ENCODE results near the gene YY1. TPM values are rescaled to one million over a fixed set of nuclear protein-coding genes. Genes with fewer than 3 reads are reported as not detected.
"Not testable (repeated sequence)": the region's sequence is repeated elsewhere in the genome, so short reads cannot be mapped to it uniquely, and the experiment has no call there.

YY1 gene
- total and polyA plus RNA-seq, 2 of the 8 experiments (the other 6 are each of a cell fraction or from before 2014, with no cell fraction given): 26.4 to 106 TPM

DNA sequence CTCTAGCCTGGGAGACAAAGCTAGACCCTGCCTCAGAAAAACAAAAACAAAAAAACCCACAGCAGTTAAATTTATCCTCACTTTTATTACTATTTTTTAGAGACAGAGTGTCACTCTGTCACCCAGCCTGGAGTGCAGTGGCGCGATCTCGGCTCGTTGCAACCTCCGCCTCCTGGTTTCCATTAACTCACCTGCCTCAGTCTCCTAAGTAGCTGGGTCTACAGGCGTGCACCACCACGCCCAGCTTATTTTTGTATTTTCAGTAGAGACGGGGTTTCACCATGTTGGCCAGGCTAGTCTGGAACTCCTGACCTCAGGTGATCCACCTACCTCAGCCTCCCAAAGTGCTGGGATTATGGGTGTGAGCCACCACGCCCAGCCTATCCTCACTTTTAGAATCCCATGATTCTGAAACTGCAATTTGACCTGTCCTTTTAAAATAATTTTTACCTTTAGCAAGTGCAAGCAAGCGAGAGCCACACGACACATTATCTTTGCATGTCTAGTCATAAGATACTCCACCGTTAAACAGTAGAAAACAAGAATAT, 2.6 kb upstream of the YY1 start:
- POLR2A ChIA-PET (ENCODE audit: partially characterized antibody): interaction anchor here (0.9 to 7.4 kb wide), 8 partner anchors 10 to 89 kb away, joined by 3 to 90 read pairs (median 4); no protein-coding TSS in a partner anchor
- H3K9ac ChIP-seq (replicated peaks in 1 of 4; ENCODE audit: extremely low read depth in 1 of 4, low read depth in 3 of 4, low read length in 3 of 4); H2AK5ac ChIP-seq (ENCODE audit: low read depth, low read length); H3K23me2 ChIP-seq (ENCODE audit: low read depth, low read length); H2BK15ac ChIP-seq (ENCODE audit: low read length); H4K5ac ChIP-seq (ENCODE audit: insufficient read length, low read depth, low read length); H3K56ac ChIP-seq (replicated peaks; ENCODE audit: insufficient read length, low read depth, low read length); H3K27ac ChIP-seq (ENCODE audit: low read depth, low read length); H3K18ac ChIP-seq (ENCODE audit: extremely low read depth, low read length); H3K23ac ChIP-seq (ENCODE audit: insufficient read length); H2BK12ac ChIP-seq (ENCODE audit: low read depth, low read length); H3K36me3 ChIP-seq (ENCODE audit: control insufficient read depth in 2 of 4, insufficient read depth in 4 of 4, low read length in 3 of 4); H3K14ac ChIP-seq (ENCODE audit: insufficient read length); H3K4ac ChIP-seq (replicated peaks; ENCODE audit: insufficient read length, low read depth, low read length); H4K8ac ChIP-seq (ENCODE audit: extremely low read depth, insufficient read depth, low read length); H3K9me3 ChIP-seq (ENCODE audit: insufficient read depth in 2 of 2, low read depth in 1 of 2, low read length in 1 of 2); FAIRE-seq; DNase-seq (ENCODE audit: low read depth in 1 of 2, low spot score in 2 of 2); H3K27me3 ChIP-seq (replicated peaks in 1 of 4; ENCODE audit: control insufficient read depth in 3 of 4, extremely low read depth in 1 of 4, insufficient read depth in 3 of 4, low read length in 3 of 4); H2BK20ac ChIP-seq (ENCODE audit: low read length); H2BK120ac ChIP-seq (replicated peaks; ENCODE audit: low read depth, low read length); H4K91ac ChIP-seq (replicated peaks; ENCODE audit: insufficient read length, low read length); H2BK5ac ChIP-seq (ENCODE audit: low read depth, low read length); H3K79me1 ChIP-seq (ENCODE audit: low read depth, low read length); H2AFZ ChIP-seq (ENCODE audit: low read length): not testable (repeated sequence)
- 94% methylated on average over 12 of the region's 12 CpGs; no CpG with 5 or more reads in 1 of the 2 experiments for WGBS, 2 experiments (ENCODE audit: extremely low coverage in 1 of 2, insufficient coverage in 1 of 2, insufficient read length in 1 of 2, insufficient replicate concordance in 2 of 2, low coverage in 1 of 2, low lambda C conversion rate in 2 of 2, missing lambda C conversion rate in 1 of 2)
- Histone ChIP-seq H3K4me3 (ENCODE audit: extremely low read depth in 1 of 4, insufficient read depth in 2 of 4, low read depth in 3 of 4, low read length in 4 of 4) (peak overlapping the region in 2 of 4 experiments; percentile 98 to 100; a peak in 4 of 8 replicates), H3K79me2 (ENCODE audit: control insufficient read depth in 1 of 2, insufficient read depth in 2 of 2, low read length in 2 of 2) (peaks cover 51 to 84% of the 10 kb centered on the region in 2 experiments), H3K4me2 (ENCODE audit: insufficient read depth in 1 of 2, low read depth in 2 of 2, low read length in 2 of 2) (peak overlapping the region; percentile 68 to 71; a peak in 3 of 4 replicates), H3K4me1 (replicated peaks in 1 of 4; ENCODE audit: control insufficient read depth in 3 of 4, insufficient read depth in 4 of 4, low read length in 3 of 4) (peaks cover 0 to 12% (median 4%) of the 10 kb centered on the region in 4 experiments; a peak in 3 of 7 replicates), H4K20me1 (replicated peaks in 1 of 2; ENCODE audit: control insufficient read depth in 1 of 2, insufficient read depth in 2 of 2, low read length in 2 of 2) (peaks cover 16 to 25% of the 10 kb centered on the region in 2 experiments)
- CTCF ChIA-PET (ENCODE audit: partially characterized antibody): interaction anchor here (0.6 to 2.6 kb wide), 8 partner anchors 11 to 148 kb away, joined by 3 to 10 read pairs (median 4); no protein-coding TSS in a partner anchor
